AG09309 (cell line): ENCODE results near the gene TMEM235.

Experiments
- DNase-seq: peaks from one replicate; pipeline ENCODE4 v3.0.0-alpha.2; 2010; ENCODE audit warnings: low read depth
- H3K4me3 ChIP-seq: 2 replicates; pipeline ENCODE4 v1.5.1; 2011; ENCODE audit warnings: mild to moderate bottlenecking, low read depth, low read length, moderate library complexity; ENCODE audit not compliant: control insufficient read depth
- TF ChIP-seq, protein P1 (sequence below): IDR thresholded peaks from 2 replicates; pipeline ENCODE4 v1.5.1; 2011; ENCODE audit warnings: mild to moderate bottlenecking, low read depth, low read length, inconsistent platforms; ENCODE audit not compliant: insufficient read depth, control insufficient read depth; ENCODE audit errors: missing control alignments

The TMEM235 gene

DNA sequence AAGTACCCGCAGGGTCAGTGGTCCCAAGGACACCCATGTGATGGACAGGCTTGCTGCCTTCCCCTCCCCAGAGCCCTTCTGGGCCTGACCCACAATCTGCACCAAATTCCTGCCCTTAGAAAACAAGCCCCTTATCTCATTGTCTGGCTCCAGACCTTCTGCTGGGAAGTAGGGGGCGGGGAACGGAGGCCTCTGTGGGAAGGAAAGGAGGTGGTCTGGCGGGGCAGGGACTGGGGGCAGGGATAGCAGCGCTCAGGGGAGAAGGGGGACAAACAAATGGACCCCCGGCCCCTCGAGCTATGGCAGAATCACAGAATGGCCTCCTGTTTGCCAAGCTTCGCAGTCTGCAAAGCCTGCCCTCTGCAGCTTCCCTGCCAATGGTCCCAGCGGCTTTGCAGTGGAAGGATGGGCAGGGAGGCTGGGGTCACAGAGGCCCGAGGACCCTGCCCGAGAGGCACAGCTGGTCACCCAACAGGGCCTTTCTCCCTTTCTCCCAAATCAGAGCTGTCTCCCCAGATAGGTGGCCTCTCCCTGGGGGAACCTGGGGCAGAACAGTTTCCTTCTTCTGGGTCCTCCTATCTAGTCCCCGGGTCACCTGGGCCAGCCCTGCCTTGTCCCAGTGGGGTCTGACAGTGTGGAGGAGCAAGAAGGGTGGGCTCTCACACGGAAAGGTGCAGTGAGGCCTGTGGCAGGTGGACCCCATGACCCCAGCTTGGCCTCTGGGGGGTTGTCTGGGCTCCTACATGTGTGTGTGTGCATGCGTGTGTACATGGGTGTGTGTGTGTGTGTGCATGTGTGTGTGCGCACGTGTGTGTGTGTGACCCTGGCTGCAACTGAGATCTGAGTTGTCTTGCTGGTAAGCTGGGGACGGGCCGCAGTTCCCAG, 25.5 kb downstream of the TMEM235 start:
- TF ChIP-seq, protein P1, sequence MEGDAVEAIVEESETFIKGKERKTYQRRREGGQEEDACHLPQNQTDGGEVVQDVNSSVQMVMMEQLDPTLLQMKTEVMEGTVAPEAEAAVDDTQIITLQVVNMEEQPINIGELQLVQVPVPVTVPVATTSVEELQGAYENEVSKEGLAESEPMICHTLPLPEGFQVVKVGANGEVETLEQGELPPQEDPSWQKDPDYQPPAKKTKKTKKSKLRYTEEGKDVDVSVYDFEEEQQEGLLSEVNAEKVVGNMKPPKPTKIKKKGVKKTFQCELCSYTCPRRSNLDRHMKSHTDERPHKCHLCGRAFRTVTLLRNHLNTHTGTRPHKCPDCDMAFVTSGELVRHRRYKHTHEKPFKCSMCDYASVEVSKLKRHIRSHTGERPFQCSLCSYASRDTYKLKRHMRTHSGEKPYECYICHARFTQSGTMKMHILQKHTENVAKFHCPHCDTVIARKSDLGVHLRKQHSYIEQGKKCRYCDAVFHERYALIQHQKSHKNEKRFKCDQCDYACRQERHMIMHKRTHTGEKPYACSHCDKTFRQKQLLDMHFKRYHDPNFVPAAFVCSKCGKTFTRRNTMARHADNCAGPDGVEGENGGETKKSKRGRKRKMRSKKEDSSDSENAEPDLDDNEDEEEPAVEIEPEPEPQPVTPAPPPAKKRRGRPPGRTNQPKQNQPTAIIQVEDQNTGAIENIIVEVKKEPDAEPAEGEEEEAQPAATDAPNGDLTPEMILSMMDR = no peak
- no peak for DNase-seq
- H3K4me3 ChIP-seq = no peak overlapping the region

DNA sequence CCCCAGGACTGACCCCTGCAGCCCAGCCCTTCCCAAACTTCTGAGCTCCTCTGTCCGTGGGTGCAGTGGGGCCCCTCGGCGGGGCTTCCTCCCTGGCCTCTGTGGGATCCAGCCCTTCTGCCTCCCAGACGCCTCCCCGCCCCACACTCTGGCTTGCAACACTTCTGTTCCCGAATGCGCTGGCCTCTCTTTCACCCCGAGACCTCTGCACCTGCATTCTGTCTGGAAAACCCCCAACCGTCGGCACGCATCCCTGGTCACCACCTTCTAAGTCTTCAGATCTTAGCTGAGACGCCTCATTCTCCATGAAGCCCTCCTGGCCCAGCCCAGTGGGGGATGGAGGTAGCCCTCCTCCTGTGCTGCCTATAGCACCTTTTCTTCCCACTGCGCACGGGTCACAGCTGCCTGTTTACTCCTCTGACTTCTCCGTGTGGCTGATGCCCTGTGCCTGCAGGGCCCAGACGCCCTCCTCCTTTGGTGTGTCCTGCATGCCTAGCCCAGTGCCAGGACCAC, 26.4 kb downstream of the TMEM235 start:
- no peak for DNase-seq
- TF ChIP-seq, protein P1 = no peak

DNA sequence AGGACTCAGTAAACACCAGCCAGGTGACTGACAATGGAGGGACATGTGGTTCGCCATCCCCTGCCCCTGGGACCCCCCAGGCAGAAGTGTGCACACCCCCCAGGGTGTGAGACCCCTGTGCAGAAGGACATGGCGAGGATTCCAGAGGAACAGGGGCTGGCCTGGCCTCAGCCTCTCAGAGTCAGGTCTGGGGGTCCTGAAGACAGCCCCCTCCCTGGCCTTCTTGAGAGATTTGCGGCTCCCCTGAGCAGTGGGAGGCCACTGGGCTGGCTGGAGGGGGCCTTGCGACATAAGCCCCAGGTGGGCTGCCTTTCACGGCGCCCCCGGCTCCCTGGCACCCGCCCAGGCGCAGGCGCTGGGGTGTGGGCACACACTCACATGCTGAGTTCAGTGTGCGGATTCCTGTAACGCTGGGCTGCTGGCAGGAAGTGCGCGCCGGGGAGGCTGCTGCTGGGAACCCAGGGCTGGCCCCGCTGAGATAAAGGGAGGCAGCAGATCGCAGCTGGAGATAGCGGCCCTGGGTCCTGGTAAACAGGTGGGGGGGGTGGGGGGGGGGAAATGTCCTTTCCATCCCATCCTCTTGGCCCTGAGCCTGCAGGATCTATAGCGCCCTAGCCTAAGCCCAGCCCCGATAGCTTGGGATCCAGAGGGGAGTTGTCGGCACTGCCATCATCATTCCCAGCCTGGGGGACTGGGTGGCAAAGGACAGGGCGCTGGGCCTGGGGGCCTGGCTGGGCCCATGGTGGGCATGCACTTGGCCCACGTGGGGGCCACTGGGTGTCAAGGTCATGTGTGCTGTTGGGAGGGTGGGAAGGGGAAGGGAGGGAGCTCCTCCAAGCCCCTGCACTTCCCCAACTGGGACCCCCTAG, 27.1 kb downstream of the TMEM235 start:
- TF ChIP-seq, protein P1 = no peak
- no peak for DNase-seq
- H3K4me3 ChIP-seq = no peak overlapping the region

More for the DNA sequence above, 26.4 kb downstream of the TMEM235 start:
- H3K4me3 ChIP-seq = no peak overlapping the region

DNA sequence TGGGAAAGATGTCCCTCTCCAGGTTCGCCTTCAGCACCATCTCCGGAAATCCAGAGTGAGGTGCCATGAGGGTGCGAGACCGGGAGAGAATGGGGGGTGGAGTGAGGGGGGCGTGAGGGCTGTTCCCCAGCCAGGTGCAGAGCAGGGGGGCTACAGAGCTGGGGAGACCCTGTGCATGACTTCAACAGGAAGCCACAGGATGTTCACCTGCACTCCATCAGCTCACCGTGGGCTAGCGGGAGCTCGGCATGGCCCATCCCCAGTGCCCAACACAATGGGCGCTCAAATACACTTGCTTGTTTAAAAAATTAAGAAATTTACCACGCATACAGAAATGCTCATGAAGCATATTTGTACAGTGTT, 27.7 kb downstream of the TMEM235 start:
- TF ChIP-seq, protein P1 = no peak
- DNase-seq = no peak
- no peak overlapping the region for H3K4me3 ChIP-seq

DNA sequence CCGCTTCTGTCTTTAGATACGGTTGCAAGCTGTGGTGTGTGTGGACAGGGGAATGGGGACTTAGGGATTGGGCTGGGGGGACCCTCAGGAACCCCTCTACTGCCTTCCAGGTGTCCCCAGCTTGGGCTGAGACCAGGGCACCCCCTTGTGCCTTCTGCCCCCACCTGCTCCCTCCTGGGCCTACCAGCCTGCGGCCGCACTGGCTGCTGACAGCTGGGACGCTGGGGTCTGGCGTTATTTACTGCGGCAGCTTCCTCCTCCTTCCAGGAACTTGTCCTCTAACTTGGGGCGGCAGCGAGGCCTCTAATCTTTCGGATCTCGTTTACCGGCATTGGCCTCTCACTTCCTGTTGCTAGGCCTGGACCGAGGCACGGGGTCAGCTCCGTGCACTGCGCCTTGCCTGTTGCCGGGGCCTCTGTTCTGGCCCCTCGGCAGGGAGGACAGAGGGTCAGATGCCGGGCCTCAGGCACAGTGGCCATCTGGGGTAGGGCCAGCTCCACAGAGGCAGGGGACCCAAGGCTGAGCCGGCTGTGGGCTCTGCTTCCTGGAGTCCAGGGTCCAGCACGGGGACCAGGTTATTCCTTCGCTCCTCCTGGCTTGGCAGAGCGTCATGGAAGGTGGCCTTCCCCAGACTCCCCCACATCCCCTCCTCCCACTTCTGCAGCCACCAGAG, 31.8 kb downstream of the TMEM235 start:
- TF ChIP-seq, protein P1 = no peak
- no peak overlapping the region for H3K4me3 ChIP-seq
- DNase-seq = no peak

DNA sequence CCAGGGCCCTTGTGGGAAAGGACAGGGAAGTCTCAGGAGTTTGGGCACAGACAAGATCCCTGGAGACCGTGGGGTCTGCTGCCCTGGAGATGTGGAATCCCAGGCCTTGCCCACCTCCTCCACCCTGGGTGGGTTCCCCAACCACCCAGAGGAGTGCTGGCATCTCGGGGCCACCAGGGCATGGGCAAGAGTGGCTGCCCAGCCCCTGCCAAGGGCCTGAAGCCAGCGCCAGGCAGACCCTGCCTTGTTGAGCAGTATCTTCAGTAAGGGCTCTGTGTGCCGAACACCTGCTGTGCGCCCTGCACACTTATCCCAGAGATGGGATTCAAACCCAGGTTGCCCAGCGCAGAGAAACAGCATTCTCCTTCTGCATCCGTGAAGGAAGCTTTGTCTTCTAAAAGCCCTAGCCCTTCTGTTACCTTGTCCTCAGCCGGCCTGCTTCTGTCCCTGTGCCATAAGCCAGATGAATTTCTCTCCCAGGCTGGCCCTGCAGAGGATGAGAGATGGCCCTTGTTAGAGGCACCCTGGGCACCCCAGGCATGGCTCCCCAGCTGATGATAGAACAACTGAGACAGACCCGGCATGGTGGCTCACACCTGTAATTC, 32.4 kb downstream of the TMEM235 start:
- TF ChIP-seq, protein P1 = no peak
- H3K4me3 ChIP-seq = no peak overlapping the region
- no peak for DNase-seq
